GM23338 (cell line): Measurements from ENCODE around the gene TBC1D14. TPM values are rescaled to one million over a fixed set of nuclear protein-coding genes. Genes with fewer than 3 reads are reported as not detected.

Source experiments
- ATAC-seq: fragments of 200-7000 bp; cut with Tn5 transposase; 3 replicates; pipeline ENCODE4 v1.9.1; 2020
- DNase-seq: peaks from one replicate; pipeline ENCODE4 v3.0.0-alpha.2; 2015; ENCODE audit warnings: low spot score
- H2AFZ ChIP-seq: fragments of 200-600 bp; sonication (generic); 2 replicates; pipeline ENCODE4 v1.8.0; 2016; ENCODE audit warnings: antibody characterized with exemption, mild to moderate bottlenecking, moderate library complexity
- H3F3A ChIP-seq: fragments of 200-600 bp; sonication (generic); replicated peaks from 2 replicates; pipeline ENCODE4 v1.8.0; 2017; ENCODE audit warnings: antibody characterized with exemption, mixed run types, low read depth
- H3K27ac ChIP-seq: fragments of 200-600 bp; sonication (generic); 2 replicates; pipeline ENCODE4 v1.6.1; 2016; ENCODE audit warnings: low read depth
- H3K27me3 ChIP-seq: fragments of 200-600 bp; sonication (generic); 2 replicates; pipeline ENCODE4 v1.8.0; 2016; ENCODE audit warnings: mild to moderate bottlenecking, mixed run types, moderate library complexity; ENCODE audit not compliant: insufficient read depth
- H3K36me3 ChIP-seq: fragments of 200-600 bp; sonication (generic); 2 replicates; pipeline ENCODE4 v1.8.0; 2016; ENCODE audit warnings: mild to moderate bottlenecking; ENCODE audit not compliant: insufficient read depth
- H3K4me1 ChIP-seq: fragments of 200-600 bp; sonication (generic); 2 replicates; pipeline ENCODE4 v1.8.0; 2016; ENCODE audit warnings: mild to moderate bottlenecking, moderate library complexity; ENCODE audit not compliant: insufficient read depth
- H3K4me2 ChIP-seq: fragments of 200-600 bp; sonication (generic); 2 replicates; pipeline ENCODE4 v1.7.1; 2017; ENCODE audit warnings: mixed run types
- H3K4me3 ChIP-seq: fragments of 200-600 bp; sonication (generic); 2 replicates; pipeline ENCODE4 v1.6.1; 2016; ENCODE audit warnings: mixed run types
- H3K79me2 ChIP-seq: fragments of 200-600 bp; sonication (generic); replicated peaks from 2 replicates; pipeline ENCODE4 v1.8.0; 2017; ENCODE audit warnings: mild to moderate bottlenecking; ENCODE audit not compliant: insufficient read depth
- H3K9me2 ChIP-seq: fragments of 200-600 bp; sonication (generic); 2 replicates; pipeline ENCODE4 v1.8.0; 2017; ENCODE audit not compliant: insufficient read depth
- H4K20me1 ChIP-seq: fragments of 200-600 bp; sonication (generic); replicated peaks from 2 replicates; pipeline ENCODE4 v1.8.0; 2017; ENCODE audit warnings: mild to moderate bottlenecking; ENCODE audit not compliant: insufficient read depth
- H3K27ac Mint-ChIP-seq: 2 replicates; pipeline ENCODE4 v1.8.0; 2020; ENCODE audit warnings: inconsistent platforms, mild to moderate bottlenecking, moderate library complexity, mixed read lengths
- H3K27me3 Mint-ChIP-seq: 3 replicates; pipeline ENCODE4 v1.8.0; 2022; ENCODE audit warnings: low read depth, mild to moderate bottlenecking, moderate library complexity, mixed read lengths, inconsistent platforms; ENCODE audit not compliant: insufficient read depth, poor library complexity
- H3K36me3 Mint-ChIP-seq: 3 replicates; pipeline ENCODE4 v1.8.0; 2021; ENCODE audit warnings: low read depth, mild to moderate bottlenecking, inconsistent platforms, moderate library complexity, mixed read lengths
- H3K4me1 Mint-ChIP-seq: 3 replicates; pipeline ENCODE4 v1.8.0; 2020; ENCODE audit warnings: mild to moderate bottlenecking, inconsistent platforms, mixed read lengths
- H3K4me3 Mint-ChIP-seq: 3 replicates; pipeline ENCODE4 v1.8.0; 2021; ENCODE audit warnings: moderate library complexity, mild to moderate bottlenecking, inconsistent platforms, mixed read lengths
- H3K9me3 Mint-ChIP-seq: 3 replicates; pipeline ENCODE4 v1.8.0; 2020; ENCODE audit warnings: moderate library complexity, mild to moderate bottlenecking, inconsistent platforms, mixed read lengths
- CREB1 ChIP-seq: fragments of 250-450 bp; sonication (Bioruptor Pico); IDR thresholded peaks from 2 replicates; pipeline ENCODE4 v1.5.0; 2020; ENCODE audit warnings: low read depth, mild to moderate bottlenecking, moderate library complexity
- EZH2 ChIP-seq: fragments of 200-600 bp; sonication (generic); IDR thresholded peaks from one replicate; pipeline ENCODE4 v1.8.0; 2017; ENCODE audit warnings: antibody characterized with exemption, mild to moderate bottlenecking, low read depth; ENCODE audit not compliant: unreplicated experiment
- EZH2phosphoT487 ChIP-seq: fragments of 200-600 bp; sonication (generic); IDR thresholded peaks from one replicate; pipeline ENCODE4 v1.8.1; 2018; ENCODE audit warnings: antibody characterized with exemption; ENCODE audit not compliant: unreplicated experiment
- JUNB ChIP-seq: IDR thresholded peaks from one replicate; pipeline ENCODE4 v1.6.1; 2016; ENCODE audit warnings: antibody characterized with exemption; ENCODE audit not compliant: unreplicated experiment
- NANOG ChIP-seq: IDR thresholded peaks from 2 replicates; pipeline ENCODE4 v1.6.1; 2016; ENCODE audit warnings: antibody characterized with exemption, borderline replicate concordance
- POLR2AphosphoS5 ChIP-seq: IDR thresholded peaks from 2 replicates; pipeline ENCODE4 v1.6.1; 2016; ENCODE audit warnings: antibody characterized with exemption, low read depth
- STAT1 ChIP-seq: IDR thresholded peaks from one replicate; pipeline ENCODE4 v1.6.1; 2016; ENCODE audit warnings: antibody characterized with exemption; ENCODE audit not compliant: unreplicated experiment
- ZNF114 ChIP-seq: fragments of 250-450 bp; sonication (Bioruptor Pico); IDR thresholded peaks from 2 replicates; pipeline ENCODE4 v1.5.0; 2020; ENCODE audit warnings: mild to moderate bottlenecking, moderate library complexity
- ZNF331 ChIP-seq: fragments of 250-450 bp; sonication (Bioruptor Pico); IDR thresholded peaks from 2 replicates; pipeline ENCODE4 v1.5.0; 2020; ENCODE audit warnings: low read depth, mild to moderate bottlenecking, moderate library complexity
- polyA plus RNA-seq: library from polyadenylated mRNA; unstranded; fragments of >200 nt; fragmentation: Nextera tagmentation; extraction: Ambion mirVana; gene quantifications from 2 replicates; pipeline ENCODE4 v1.2.1, GENCODE V29; 2016
- total RNA-seq: library from RNA; depleted of rRNA; stranded (reverse); fragments of >200 nt; shearing (Covaris generic); gene quantifications from 2 replicates; pipeline ENCODE4 v1.2.3, GENCODE V29; 2014
- TF ChIP-seq, protein P1 (sequence below): IDR thresholded peaks from one replicate; pipeline ENCODE4 v1.6.1; 2018; ENCODE audit warnings: antibody characterized with exemption; ENCODE audit not compliant: unreplicated experiment
- TF ChIP-seq, protein P2 (sequence below), 2 experiments: fragments of 200-600 bp in 1 of 2; sonication (generic) in 1 of 2; conservative IDR thresholded peaks; 2 replicates each; pipeline versions ENCODE4 v1.5.1 to v1.6.1; 2016 to 2017; ENCODE audit warnings: antibody characterized with exemption in 2 of 2, low read depth in 2 of 2, mild to moderate bottlenecking in 2 of 2, moderate library complexity in 1 of 2
- TF ChIP-seq, protein P3 (sequence below): fragments of 250-450 bp; sonication (Bioruptor Pico); IDR thresholded peaks from 2 replicates; pipeline ENCODE4 v1.5.0; 2020; ENCODE audit warnings: mild to moderate bottlenecking, moderate library complexity
- TF ChIP-seq, protein P4 (sequence below): IDR thresholded peaks from 2 replicates; pipeline ENCODE4 v1.6.1; 2016; ENCODE audit warnings: antibody characterized with exemption

TBC1D14 gene
- total and polyA plus RNA-seq, 2 experiments from 2014 or later: 18.2 to 59.7 TPM

DNA sequence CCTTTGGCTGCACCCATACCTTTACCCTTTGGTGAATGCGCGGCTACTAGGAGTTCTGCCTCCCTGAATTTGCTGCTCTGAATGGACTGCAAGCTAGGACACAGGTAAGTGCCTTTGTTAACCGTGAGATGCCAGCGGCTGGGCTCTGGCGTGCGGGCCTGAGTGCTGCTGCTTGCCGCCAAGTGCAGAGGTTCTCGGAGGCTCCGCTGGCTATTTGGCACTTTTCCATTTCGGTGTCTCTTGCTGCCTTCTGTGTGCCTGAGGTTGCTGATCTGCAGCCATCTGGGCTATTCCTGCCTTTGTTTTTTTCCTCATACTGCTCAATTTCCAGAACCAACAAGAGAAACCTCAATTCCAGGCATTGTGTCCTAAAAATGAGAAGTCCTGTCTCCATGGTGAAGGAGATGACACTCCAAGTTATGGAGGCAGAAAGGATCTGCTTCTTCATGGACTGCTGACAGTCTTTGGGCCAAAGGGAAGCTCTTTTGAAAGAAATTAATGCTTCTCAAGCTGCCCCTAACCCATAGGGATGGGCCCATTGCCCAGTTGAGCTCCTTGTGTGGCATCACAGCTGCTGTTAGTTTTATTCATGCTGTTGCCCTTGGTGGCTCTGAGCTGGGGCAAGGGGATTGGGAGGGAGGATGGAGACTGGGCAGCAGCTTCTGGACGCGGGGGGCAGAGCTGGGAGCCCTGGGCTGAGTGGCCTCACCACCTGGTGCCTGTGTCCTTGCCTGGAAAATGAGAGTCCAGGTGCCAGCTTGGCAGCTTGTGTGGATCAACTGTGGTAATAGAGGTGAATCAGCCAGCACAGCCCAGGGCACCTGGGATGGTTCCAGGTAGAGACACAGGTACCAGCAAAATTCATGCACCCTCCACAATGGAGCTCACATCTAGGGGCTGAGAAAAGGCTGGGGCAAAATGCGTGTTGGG, 3.8 kb upstream of the TBC1D14 start:
- Histone ChIP-seq H3K36me3 (no peaks in the 10 kb centered on the region), H3K27ac (no peak overlapping the region), H3K4me1 (peaks cover 11% of the 10 kb centered on the region), H3K79me2 (peaks cover 1% of the 10 kb centered on the region; the same call in 1 of the 2 replicates), H3K9me2 (no peaks in the 10 kb centered on the region), H3K4me3 (no peak overlapping the region), H3F3A (peaks cover 8% of the 10 kb centered on the region; the same call in 1 of the 2 replicates), H2AFZ (no peak overlapping the region), H3K27me3 (peaks cover 7% of the 10 kb centered on the region), H4K20me1 (no peaks in the 10 kb centered on the region), H3K4me2 (no peak overlapping the region)
- Mint-ChIP-seq H3K27ac (no peak overlapping the region), H3K4me1 (peaks cover 21% of the 10 kb centered on the region), H3K27me3 (peaks cover 26% of the 10 kb centered on the region), H3K9me3 (no peaks in the 10 kb centered on the region; the same call in 2 of the 3 replicates), H3K36me3 (no peaks in the 10 kb centered on the region), H3K4me3 (no peak overlapping the region)
- ATAC-seq (no peak), DNase-seq (no peak)
- TF ChIP-seq, protein P1, sequence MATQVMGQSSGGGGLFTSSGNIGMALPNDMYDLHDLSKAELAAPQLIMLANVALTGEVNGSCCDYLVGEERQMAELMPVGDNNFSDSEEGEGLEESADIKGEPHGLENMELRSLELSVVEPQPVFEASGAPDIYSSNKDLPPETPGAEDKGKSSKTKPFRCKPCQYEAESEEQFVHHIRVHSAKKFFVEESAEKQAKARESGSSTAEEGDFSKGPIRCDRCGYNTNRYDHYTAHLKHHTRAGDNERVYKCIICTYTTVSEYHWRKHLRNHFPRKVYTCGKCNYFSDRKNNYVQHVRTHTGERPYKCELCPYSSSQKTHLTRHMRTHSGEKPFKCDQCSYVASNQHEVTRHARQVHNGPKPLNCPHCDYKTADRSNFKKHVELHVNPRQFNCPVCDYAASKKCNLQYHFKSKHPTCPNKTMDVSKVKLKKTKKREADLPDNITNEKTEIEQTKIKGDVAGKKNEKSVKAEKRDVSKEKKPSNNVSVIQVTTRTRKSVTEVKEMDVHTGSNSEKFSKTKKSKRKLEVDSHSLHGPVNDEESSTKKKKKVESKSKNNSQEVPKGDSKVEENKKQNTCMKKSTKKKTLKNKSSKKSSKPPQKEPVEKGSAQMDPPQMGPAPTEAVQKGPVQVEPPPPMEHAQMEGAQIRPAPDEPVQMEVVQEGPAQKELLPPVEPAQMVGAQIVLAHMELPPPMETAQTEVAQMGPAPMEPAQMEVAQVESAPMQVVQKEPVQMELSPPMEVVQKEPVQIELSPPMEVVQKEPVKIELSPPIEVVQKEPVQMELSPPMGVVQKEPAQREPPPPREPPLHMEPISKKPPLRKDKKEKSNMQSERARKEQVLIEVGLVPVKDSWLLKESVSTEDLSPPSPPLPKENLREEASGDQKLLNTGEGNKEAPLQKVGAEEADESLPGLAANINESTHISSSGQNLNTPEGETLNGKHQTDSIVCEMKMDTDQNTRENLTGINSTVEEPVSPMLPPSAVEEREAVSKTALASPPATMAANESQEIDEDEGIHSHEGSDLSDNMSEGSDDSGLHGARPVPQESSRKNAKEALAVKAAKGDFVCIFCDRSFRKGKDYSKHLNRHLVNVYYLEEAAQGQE: no peak
- TF ChIP-seq, protein P2, sequence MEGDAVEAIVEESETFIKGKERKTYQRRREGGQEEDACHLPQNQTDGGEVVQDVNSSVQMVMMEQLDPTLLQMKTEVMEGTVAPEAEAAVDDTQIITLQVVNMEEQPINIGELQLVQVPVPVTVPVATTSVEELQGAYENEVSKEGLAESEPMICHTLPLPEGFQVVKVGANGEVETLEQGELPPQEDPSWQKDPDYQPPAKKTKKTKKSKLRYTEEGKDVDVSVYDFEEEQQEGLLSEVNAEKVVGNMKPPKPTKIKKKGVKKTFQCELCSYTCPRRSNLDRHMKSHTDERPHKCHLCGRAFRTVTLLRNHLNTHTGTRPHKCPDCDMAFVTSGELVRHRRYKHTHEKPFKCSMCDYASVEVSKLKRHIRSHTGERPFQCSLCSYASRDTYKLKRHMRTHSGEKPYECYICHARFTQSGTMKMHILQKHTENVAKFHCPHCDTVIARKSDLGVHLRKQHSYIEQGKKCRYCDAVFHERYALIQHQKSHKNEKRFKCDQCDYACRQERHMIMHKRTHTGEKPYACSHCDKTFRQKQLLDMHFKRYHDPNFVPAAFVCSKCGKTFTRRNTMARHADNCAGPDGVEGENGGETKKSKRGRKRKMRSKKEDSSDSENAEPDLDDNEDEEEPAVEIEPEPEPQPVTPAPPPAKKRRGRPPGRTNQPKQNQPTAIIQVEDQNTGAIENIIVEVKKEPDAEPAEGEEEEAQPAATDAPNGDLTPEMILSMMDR (conservative IDR thresholded peaks at IDR 0.05; ENCODE audit: low read depth in 2 of 2): no peak
- TF ChIP-seq JUNB: no peak
- TF ChIP-seq EZH2phosphoT487: no peak
- no peak for TF ChIP-seq ZNF331
- TF ChIP-seq POLR2AphosphoS5: no peak
- TF ChIP-seq STAT1: no peak
- TF ChIP-seq CREB1 (CRISPR knock-in tag): no peak
- no peak for TF ChIP-seq EZH2
- TF ChIP-seq, protein P3, sequence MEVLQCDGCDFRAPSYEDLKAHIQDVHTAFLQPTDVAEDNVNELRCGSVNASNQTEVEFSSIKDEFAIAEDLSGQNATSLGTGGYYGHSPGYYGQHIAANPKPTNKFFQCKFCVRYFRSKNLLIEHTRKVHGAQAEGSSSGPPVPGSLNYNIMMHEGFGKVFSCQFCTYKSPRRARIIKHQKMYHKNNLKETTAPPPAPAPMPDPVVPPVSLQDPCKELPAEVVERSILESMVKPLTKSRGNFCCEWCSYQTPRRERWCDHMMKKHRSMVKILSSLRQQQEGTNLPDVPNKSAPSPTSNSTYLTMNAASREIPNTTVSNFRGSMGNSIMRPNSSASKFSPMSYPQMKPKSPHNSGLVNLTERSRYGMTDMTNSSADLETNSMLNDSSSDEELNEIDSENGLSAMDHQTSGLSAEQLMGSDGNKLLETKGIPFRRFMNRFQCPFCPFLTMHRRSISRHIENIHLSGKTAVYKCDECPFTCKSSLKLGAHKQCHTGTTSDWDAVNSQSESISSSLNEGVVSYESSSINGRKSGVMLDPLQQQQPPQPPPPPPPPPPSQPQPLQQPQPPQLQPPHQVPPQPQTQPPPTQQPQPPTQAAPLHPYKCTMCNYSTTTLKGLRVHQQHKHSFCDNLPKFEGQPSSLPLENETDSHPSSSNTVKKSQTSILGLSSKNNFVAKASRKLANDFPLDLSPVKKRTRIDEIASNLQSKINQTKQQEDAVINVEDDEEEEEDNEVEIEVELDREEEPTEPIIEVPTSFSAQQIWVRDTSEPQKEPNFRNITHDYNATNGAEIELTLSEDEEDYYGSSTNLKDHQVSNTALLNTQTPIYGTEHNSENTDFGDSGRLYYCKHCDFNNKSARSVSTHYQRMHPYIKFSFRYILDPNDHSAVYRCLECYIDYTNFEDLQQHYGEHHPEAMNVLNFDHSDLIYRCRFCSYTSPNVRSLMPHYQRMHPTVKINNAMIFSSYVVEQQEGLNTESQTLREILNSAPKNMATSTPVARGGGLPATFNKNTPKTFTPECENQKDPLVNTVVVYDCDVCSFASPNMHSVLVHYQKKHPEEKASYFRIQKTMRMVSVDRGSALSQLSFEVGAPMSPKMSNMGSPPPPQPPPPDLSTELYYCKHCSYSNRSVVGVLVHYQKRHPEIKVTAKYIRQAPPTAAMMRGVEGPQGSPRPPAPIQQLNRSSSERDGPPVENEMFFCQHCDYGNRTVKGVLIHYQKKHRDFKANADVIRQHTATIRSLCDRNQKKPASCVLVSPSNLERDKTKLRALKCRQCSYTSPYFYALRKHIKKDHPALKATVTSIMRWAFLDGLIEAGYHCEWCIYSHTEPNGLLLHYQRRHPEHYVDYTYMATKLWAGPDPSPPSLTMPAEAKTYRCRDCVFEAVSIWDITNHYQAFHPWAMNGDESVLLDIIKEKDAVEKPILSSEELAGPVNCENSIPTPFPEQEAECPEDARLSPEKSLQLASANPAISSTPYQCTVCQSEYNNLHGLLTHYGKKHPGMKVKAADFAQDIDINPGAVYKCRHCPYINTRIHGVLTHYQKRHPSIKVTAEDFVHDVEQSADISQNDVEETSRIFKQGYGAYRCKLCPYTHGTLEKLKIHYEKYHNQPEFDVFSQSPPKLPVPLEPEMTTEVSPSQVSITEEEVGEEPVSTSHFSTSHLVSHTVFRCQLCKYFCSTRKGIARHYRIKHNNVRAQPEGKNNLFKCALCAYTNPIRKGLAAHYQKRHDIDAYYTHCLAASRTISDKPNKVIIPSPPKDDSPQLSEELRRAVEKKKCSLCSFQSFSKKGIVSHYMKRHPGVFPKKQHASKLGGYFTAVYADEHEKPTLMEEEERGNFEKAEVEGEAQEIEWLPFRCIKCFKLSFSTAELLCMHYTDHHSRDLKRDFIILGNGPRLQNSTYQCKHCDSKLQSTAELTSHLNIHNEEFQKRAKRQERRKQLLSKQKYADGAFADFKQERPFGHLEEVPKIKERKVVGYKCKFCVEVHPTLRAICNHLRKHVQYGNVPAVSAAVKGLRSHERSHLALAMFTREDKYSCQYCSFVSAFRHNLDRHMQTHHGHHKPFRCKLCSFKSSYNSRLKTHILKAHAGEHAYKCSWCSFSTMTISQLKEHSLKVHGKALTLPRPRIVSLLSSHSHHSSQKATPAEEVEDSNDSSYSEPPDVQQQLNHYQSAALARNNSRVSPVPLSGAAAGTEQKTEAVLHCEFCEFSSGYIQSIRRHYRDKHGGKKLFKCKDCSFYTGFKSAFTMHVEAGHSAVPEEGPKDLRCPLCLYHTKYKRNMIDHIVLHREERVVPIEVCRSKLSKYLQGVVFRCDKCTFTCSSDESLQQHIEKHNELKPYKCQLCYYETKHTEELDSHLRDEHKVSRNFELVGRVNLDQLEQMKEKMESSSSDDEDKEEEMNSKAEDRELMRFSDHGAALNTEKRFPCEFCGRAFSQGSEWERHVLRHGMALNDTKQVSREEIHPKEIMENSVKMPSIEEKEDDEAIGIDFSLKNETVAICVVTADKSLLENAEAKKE: no peak
- no peak for TF ChIP-seq NANOG
- TF ChIP-seq ZNF114 (CRISPR knock-in tag): no peak
- TF ChIP-seq, protein P4, sequence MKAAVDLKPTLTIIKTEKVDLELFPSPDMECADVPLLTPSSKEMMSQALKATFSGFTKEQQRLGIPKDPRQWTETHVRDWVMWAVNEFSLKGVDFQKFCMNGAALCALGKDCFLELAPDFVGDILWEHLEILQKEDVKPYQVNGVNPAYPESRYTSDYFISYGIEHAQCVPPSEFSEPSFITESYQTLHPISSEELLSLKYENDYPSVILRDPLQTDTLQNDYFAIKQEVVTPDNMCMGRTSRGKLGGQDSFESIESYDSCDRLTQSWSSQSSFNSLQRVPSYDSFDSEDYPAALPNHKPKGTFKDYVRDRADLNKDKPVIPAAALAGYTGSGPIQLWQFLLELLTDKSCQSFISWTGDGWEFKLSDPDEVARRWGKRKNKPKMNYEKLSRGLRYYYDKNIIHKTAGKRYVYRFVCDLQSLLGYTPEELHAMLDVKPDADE: no peak
